Activated T-helper 1 cell treated with anti-CD3 and anti-CD28 coated beads, Interleukin-2, amount 50 U/mL, for 16 hours (primary cell): Measurements from ENCODE around the gene LMCD1.

Experiments used
- DNase-seq, 2 donors: peaks; one replicate each; pipeline ENCODE4 v3.0.0-alpha.2; 2020; ENCODE audit warnings: low read depth in 1 of 2, low spot score in 1 of 2

The LMCD1 gene

GRCh38 chr3:8617921-8618320 lies 116.3 kb downstream of the LMCD1 start:
- DNase-seq = no peak

DNA sequence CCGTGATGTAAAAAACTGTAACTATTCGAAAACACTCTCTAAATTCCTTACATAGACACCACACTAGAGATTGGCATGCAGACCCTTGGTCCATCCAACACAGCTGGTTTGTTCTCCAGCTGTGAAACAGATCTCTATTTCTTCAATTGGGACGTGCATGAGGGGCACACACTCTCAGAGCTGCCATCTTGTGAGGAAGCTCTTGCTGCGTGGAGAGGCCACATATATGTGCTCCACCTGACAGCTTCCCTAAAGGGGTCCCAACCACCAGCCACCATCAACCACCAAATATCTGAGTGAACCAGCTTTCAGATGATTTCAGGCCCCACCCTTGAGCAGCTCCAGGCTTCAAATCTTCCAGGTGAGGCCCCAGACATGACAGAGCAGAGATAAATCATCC lies 117.3 kb downstream of the LMCD1 start:
- DNase-seq = no peak

DNA sequence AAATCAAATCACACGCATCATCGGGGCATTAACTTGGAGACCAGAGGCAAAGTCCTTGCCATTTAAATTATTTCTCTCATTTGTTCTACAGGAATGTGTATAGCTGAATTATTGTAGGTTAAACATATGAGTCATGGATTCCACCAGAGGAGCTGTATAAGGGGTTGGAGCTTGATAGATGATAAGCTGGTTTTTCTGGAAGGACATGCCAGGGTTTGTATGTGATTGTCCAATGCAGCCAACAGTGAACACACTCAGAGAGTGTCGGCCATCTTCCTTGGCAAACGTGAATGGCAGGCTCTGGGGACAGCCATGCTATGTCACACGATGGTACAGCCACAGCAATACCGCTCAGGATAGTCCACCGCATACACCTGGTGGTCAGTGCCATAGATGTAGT lies 117.9 kb downstream of the LMCD1 start:
- no peak for DNase-seq

DNA sequence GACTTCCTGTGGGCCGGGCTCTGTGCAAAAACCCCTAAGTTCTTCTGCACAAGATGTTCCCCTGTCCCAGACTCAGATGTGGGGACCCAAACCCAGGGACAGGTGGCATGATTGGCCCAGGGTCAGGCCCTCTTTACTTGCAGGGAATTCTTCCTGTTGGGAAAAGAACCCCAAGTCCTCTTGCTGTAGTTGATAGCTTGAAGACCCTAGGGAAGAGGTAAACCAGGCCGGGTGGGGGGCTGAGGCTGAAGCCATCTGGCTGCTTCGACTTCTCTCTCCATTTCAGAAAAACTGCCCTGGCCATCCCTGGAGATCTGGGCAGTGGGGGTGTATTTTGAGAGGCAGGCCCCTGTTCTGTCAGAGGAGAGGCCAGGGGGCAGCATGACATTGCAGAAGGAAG lies 119.5 kb downstream of the LMCD1 start:
- no peak for DNase-seq

GRCh38 chr3:8621872-8622271 lies 120.2 kb downstream of the LMCD1 start:
- no peak for DNase-seq

GRCh38 chr3:8622873-8623691 lies 121.5 kb downstream of the LMCD1 start:
- DNase-seq = no peak

DNA sequence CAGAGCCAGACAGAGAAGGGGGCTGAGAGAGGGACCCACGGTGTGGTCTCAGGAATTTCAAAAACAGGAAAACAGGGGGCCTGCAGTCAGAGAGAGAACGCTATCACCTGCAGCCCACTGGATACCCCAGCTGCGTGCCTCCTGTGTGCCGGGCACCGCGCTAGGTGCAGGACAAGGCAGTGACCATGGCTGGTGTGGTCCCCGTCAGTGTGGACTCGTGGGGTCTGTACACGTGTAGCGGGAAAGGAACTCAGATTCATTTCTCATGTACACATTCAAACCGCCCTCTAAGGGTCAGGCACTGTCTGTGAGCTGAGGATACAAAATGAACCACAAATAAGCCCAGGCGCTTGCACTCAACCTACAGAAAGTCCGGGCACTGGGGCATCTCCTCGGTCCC lies 122.1 kb downstream of the LMCD1 start:
- DNase-seq = no peak
